Loucy (cell line): ENCODE data around the gene ITSN2.

ENCODE experiments used
- H2AFZ ChIP-seq: fragments of 200-600 bp; sonication (generic); 2 replicates; pipeline ENCODE4 v1.6.0; 2016; ENCODE audit warnings: antibody characterized with exemption, mild to moderate bottlenecking, low read length, moderate library complexity
- H3F3A ChIP-seq: fragments of 200-600 bp; 2 replicates; pipeline ENCODE4 v1.6.0; 2016; ENCODE audit warnings: antibody characterized with exemption, low read depth, mild to moderate bottlenecking
- H3K27me3 ChIP-seq: fragments of 200-600 bp; sonication (generic); 2 replicates; pipeline ENCODE4 v1.6.1; 2014; ENCODE audit warnings: low read length, mild to moderate bottlenecking; ENCODE audit not compliant: insufficient read depth, poor library complexity, severe bottlenecking
- H3K36me3 ChIP-seq: fragments of 200-600 bp; sonication (generic); 2 replicates; pipeline ENCODE4 v1.6.1; 2016; ENCODE audit warnings: low read length; ENCODE audit not compliant: insufficient read depth
- H3K4me1 ChIP-seq: fragments of 200-600 bp; sonication (generic); 2 replicates; pipeline ENCODE4 v1.5.1; 2014; ENCODE audit warnings: low read length, mild to moderate bottlenecking; ENCODE audit not compliant: insufficient read depth, poor library complexity, severe bottlenecking
- H3K4me2 ChIP-seq: fragments of 200-600 bp; sonication (generic); 2 replicates; pipeline ENCODE4 v1.6.0; 2014; ENCODE audit warnings: antibody characterized with exemption, low read length, low read depth, mild to moderate bottlenecking; ENCODE audit not compliant: poor library complexity, severe bottlenecking
- H3K4me3 ChIP-seq: fragments of 200-600 bp; sonication (generic); 2 replicates; pipeline ENCODE4 v1.5.1; 2014; ENCODE audit warnings: low read length, mild to moderate bottlenecking, mixed read lengths; ENCODE audit not compliant: poor library complexity, severe bottlenecking
- H3K79me2 ChIP-seq: fragments of 200-600 bp; sonication (generic); 2 replicates; pipeline ENCODE4 v1.6.1; 2014; ENCODE audit warnings: low read length; ENCODE audit not compliant: insufficient read depth
- H3K9ac ChIP-seq: fragments of 200-600 bp; sonication (generic); 2 replicates; pipeline ENCODE4 v1.6.0; 2014; ENCODE audit warnings: mild to moderate bottlenecking, low read depth, low read length, moderate library complexity; ENCODE audit not compliant: poor library complexity, severe bottlenecking
- H3K9me2 ChIP-seq: fragments of 200-600 bp; sonication (generic); replicated peaks from 2 replicates; pipeline ENCODE4 v1.6.1; 2016; ENCODE audit warnings: low read depth, low read length, mixed read lengths
- H3K9me3 ChIP-seq: fragments of 200-600 bp; sonication (generic); 2 replicates; pipeline ENCODE4 v1.6.1; 2014; ENCODE audit warnings: mild to moderate bottlenecking, antibody characterized with exemption, low read length, low read depth; ENCODE audit not compliant: insufficient read depth
- H4K20me1 ChIP-seq: fragments of 200-600 bp; sonication (generic); 2 replicates; pipeline ENCODE4 v1.6.0; 2014; ENCODE audit warnings: antibody characterized with exemption, low read length, mild to moderate bottlenecking; ENCODE audit not compliant: insufficient read depth, poor library complexity, severe bottlenecking
- CTCF ChIP-seq: fragments of 200-600 bp; sonication (generic); conservative IDR thresholded peaks from 2 replicates; pipeline ENCODE4 v1.5.1; 2014; ENCODE audit warnings: mild to moderate bottlenecking, antibody characterized with exemption, low read length
- EZH2phosphoT487 ChIP-seq: fragments of 200-600 bp; IDR thresholded peaks from 2 replicates; pipeline ENCODE4 v1.6.1; 2018; ENCODE audit warnings: antibody characterized with exemption, mild to moderate bottlenecking, moderate library complexity, borderline replicate concordance

Gene ITSN2

DNA sequence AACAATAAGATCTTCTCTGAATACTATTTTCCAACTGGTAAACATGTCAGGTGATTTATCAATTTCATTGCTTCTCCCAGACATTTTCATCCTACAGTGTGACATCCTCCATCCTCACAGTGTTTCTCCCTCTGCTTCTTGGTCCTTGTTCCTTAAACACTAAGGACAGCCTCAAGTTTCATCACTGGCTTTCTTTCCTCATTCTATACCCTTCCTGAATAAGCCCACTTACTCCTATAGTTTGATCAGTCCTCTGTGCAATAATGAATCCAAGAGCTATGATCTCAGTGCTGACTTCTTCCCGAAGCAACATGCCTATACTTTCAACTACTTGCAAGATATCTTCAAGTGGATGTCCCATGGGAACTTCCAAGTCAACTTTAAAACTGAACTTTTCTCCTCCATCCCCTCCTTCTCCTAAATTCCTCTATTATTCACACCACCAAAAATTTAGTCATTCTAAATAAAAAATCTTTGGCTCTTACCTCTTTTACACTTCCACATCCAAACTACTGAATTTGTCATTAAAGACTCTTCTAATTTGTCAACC, 97.8 kb downstream of the ITSN2 start:
- Histone ChIP-seq H3F3A (no peaks in the 10 kb centered on the region), H3K4me2 (no peak overlapping the region), H3K4me3 (no peak overlapping the region), H3K9me2 (no peaks in the 10 kb centered on the region), H3K4me1 (peaks cover 7% of the 10 kb centered on the region), H3K9ac (no peak overlapping the region), H3K36me3 (peaks cover 74% of the 10 kb centered on the region; the same call in 1 of the 2 replicates), H3K27me3 (no peaks in the 10 kb centered on the region), H3K79me2 (no peaks in the 10 kb centered on the region), H4K20me1 (no peaks in the 10 kb centered on the region), H2AFZ (no peak overlapping the region), H3K9me3 (no peaks in the 10 kb centered on the region)
- TF ChIP-seq EZH2phosphoT487 (no peak), CTCF (no peak)

- peaks cover 75% of the 10 kb centered on the region; the same call in 1 of the 2 replicates for H3K36me3 ChIP-seq
- H3K4me2 ChIP-seq = no peak overlapping the region
- H4K20me1 ChIP-seq = no peaks in the 10 kb centered on the region
- no peak overlapping the region for H3K9ac ChIP-seq
- H3K9me2 ChIP-seq = no peaks in the 10 kb centered on the region
- no peaks in the 10 kb centered on the region for H3K27me3 ChIP-seq
- no peaks in the 10 kb centered on the region for H3F3A ChIP-seq
- no peaks in the 10 kb centered on the region for H3K9me3 ChIP-seq
- no peak for TF ChIP-seq EZH2phosphoT487
- TF ChIP-seq CTCF = no peak
- H3K79me2 ChIP-seq = no peaks in the 10 kb centered on the region
- H2AFZ ChIP-seq = no peak overlapping the region
- no peak overlapping the region for H3K4me3 ChIP-seq
- H3K4me1 ChIP-seq = peaks cover 7% of the 10 kb centered on the region
Observed at GRCh38 chr2:24261441-24261840, 98.9 kb downstream of the ITSN2 start.

- Histone ChIP-seq H3F3A (no peaks in the 10 kb centered on the region), H3K4me3 (no peak overlapping the region), H3K9me3 (no peaks in the 10 kb centered on the region), H3K9ac (no peak overlapping the region), H4K20me1 (no peaks in the 10 kb centered on the region), H3K36me3 (peaks cover 58% of the 10 kb centered on the region; the same call in 1 of the 2 replicates), H3K4me2 (no peak overlapping the region), H3K4me1 (peaks cover 7% of the 10 kb centered on the region), H2AFZ (no peak overlapping the region), H3K79me2 (no peaks in the 10 kb centered on the region), H3K27me3 (no peaks in the 10 kb centered on the region), H3K9me2 (no peaks in the 10 kb centered on the region)
- TF ChIP-seq CTCF (no peak), EZH2phosphoT487 (no peak)
Observed at GRCh38 chr2:24259316-24259715, 101.0 kb downstream of the ITSN2 start.
